CD4-positive, alpha-beta memory T cell (primary cell): Measurements from ENCODE around the gene FLT4. TPM values are rescaled to one million over a fixed set of nuclear protein-coding genes. Genes with fewer than 3 reads are reported as not detected.

Experiments
- CTCF ChIA-PET: fragments of 350-600 bp; sonication (Branson Sonifier 250); formaldehyde crosslinking; loops from one replicate; lab custom pipeline; 2021; ENCODE audit warnings: inconsistent platforms; ENCODE audit not compliant: partially characterized antibody; lab: Charles Lee
- POLR2A ChIA-PET: fragments of 350-600 bp; sonication (Branson Sonifier 250); formaldehyde crosslinking; loops from one replicate; lab custom pipeline; 2021; ENCODE audit not compliant: partially characterized antibody; lab: Charles Lee
- DNase-seq, 5 donors: peaks; one replicate each; pipeline versions ENCODE4 v3.0.0 to v3.0.0-alpha.2; 2020 to 2022; ENCODE audit warnings: mixed read lengths in 1 of 5
- H3K27ac ChIP-seq: one replicate; pipeline ENCODE4 v1.7.0; 2013; ENCODE audit warnings: low read depth, low read length
- H3K27me3 ChIP-seq: 2 replicates; pipeline ENCODE4 v1.7.0; 2013; ENCODE audit warnings: mild to moderate bottlenecking, low read length, moderate library complexity; ENCODE audit not compliant: insufficient read depth
- H3K36me3 ChIP-seq: 2 replicates; pipeline ENCODE4 v1.7.0; 2013; ENCODE audit warnings: mild to moderate bottlenecking, low read length, moderate library complexity; ENCODE audit not compliant: insufficient read depth
- H3K4me1 ChIP-seq: 2 replicates; pipeline ENCODE4 v1.7.0; 2013; ENCODE audit warnings: mild to moderate bottlenecking, low read length, moderate library complexity; ENCODE audit not compliant: insufficient read depth
- H3K4me3 ChIP-seq, 2 donors: one replicate each; pipeline ENCODE4 v1.7.0; 2013; ENCODE audit warnings: low read length in 2 of 2, mild to moderate bottlenecking in 1 of 2
- H3K9me3 ChIP-seq, 2 donors: one replicate each; pipeline ENCODE4 v1.7.0; 2013; ENCODE audit warnings: low read length in 2 of 2, control low read depth in 1 of 2; ENCODE audit not compliant: control insufficient read depth in 1 of 2
- H3K27ac Mint-ChIP-seq, 7 donors: one replicate each; pipeline ENCODE4 v1.8.0; 2020 to 2021; ENCODE audit warnings: mixed read lengths in 7 of 7, mild to moderate bottlenecking in 6 of 7, inconsistent platforms in 3 of 7, moderate library complexity in 3 of 7
- H3K27me3 Mint-ChIP-seq, 2 donors: one replicate each; pipeline ENCODE4 v1.8.0; 2020 to 2021; ENCODE audit warnings: mixed read lengths in 2 of 2
- H3K36me3 Mint-ChIP-seq, 2 donors: one replicate each; pipeline ENCODE4 v1.8.0; 2020 to 2021; ENCODE audit warnings: mixed read lengths in 2 of 2, inconsistent platforms in 1 of 2, mild to moderate bottlenecking in 1 of 2
- H3K4me1 Mint-ChIP-seq, 4 donors: one replicate each; pipeline ENCODE4 v1.8.0; 2020 to 2021; ENCODE audit warnings: mixed read lengths in 4 of 4, mild to moderate bottlenecking in 1 of 4
- H3K4me3 Mint-ChIP-seq, 8 donors: one replicate each; pipeline ENCODE4 v1.8.0; 2020 to 2021; ENCODE audit warnings: mixed read lengths in 8 of 8, mild to moderate bottlenecking in 7 of 8, moderate library complexity in 6 of 8, inconsistent platforms in 3 of 8
- H3K9me3 Mint-ChIP-seq, 8 donors: one replicate each; pipeline ENCODE4 v1.8.0; 2020 to 2021; ENCODE audit warnings: mixed read lengths in 8 of 8, mild to moderate bottlenecking in 5 of 8, inconsistent platforms in 3 of 8, moderate library complexity in 1 of 8
- intact Hi-C: fragments of 100-400 bp; cut with micrococcal nuclease; formaldehyde crosslinking; loops from one replicate; pipeline ENCODE4 v1.15.1; 2023
- polyA plus RNA-seq, 2 donors: library from polyadenylated mRNA; unstranded; fragments of 300-500 nt; fragmentation: Illumina TruSeq; gene quantifications; one replicate each; pipeline ENCODE4 v1.2.3, GENCODE V29; 2021
- total RNA-seq, 2 experiments: library from RNA; stranded (reverse); gene quantifications; one replicate each; pipeline ENCODE4 v1.2.3, GENCODE V29; 2021

FLT4 gene
- total RNA-seq (10 to 100 TPM in 1 of 2 experiments, 1 to 10 TPM in 1; 6.9 to 10.3 TPM), polyA plus RNA-seq (1 to 10 TPM in 1 of 2 donors, not detected in 1; 1.2 TPM)

DNA sequence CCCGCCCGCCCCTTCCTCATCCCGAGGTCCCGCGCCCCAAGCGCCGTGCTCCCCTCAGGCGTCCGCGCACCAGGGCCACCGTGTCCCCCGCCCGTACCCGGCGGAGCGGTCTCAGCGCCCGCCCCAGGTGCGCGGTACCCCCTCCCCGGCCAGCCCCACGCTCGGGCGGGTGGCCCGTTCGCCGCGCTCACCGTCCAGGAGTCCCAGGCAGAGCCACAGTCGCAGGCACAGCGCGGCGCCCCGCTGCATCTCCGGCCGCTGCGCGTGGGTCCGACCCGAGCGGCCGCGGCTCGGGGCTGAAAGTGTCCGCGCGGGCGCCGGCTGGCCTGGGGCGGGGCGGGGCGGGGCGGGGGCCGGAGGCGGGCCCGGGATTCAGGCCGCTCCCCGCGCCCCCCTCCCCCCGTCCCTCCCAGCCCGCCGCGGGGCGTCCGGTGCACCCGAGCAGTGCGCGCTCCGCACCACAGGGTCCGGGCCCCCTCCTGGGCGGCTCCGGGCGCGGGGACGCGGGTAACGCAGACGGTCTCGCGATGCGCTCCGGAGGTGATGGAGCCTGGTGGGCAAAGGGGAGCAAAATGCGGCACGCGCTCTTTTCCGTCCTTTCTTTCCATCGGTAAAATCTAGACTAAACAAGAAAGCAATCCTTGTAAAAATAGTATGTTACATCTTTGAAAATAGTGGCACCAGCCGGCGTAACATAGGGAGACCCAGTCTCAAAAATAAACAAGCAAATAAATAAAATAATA, at the start of gene FLT4:
Gene FLT4 (minus strand): TSS at position 304 of the 743 bp plus-strand sequence. CDS start 55 bp downstream, at position 249.
- peaks cover 0 to 2% (median 0%) of the 10 kb centered on the region in 8 donors for H3K9me3 Mint-ChIP-seq
- peak within 1 kb of the TSS in 5 of 7 donors; percentile 19 to 67 (median 55) for H3K27ac Mint-ChIP-seq

DNA sequence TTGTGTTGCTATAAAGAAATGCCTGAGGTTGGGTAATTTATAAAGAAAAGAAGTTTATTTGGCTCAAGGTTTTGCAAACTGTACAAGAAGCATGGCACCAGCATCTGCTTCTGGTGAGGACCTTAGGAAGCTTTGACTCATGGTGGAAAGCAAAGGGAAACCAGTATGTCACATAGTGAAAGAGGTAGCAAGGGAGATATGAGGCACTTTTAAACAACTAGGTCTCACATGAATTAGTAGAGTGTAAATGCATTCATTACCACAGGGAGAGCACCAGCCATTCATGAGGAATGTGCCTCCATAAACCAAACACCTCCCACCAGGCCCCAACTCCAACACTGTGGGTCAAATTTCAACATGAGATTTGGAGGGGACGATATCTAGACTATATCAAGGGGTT, 49.6 kb upstream of the FLT4 start:
- CTCF ChIA-PET: no interaction called here
- Mint-ChIP-seq H3K4me3 (no peak overlapping the region), H3K27ac (no peak overlapping the region), H3K27me3 (peaks cover 7 to 8% of the 10 kb centered on the region in 2 donors), H3K4me1 (no peaks in the 10 kb centered on the region), H3K9me3 (peaks cover 3 to 25% (median 16%) of the 10 kb centered on the region in 8 donors), H3K36me3 (peaks cover 0 to 6% of the 10 kb centered on the region in 2 donors)
- H3K36me3 ChIP-seq: no peaks in the 10 kb centered on the region
- H3K4me1 ChIP-seq: no peaks in the 10 kb centered on the region
- no peaks in the 10 kb centered on the region for H3K27me3 ChIP-seq
- no peak overlapping the region for H3K27ac ChIP-seq
- H3K9me3 ChIP-seq: no peaks in the 10 kb centered on the region
- intact Hi-C loops: no loop called here
- POLR2A ChIA-PET: no interaction called here
- H3K4me3 ChIP-seq: no peak overlapping the region
- DNase-seq: no peak

More for the DNA sequence above, at the start of gene FLT4:
- no peaks in the 10 kb centered on the region for H3K9me3 ChIP-seq
- peaks cover 4 to 18% (median 13%) of the 10 kb centered on the region in 4 donors for H3K4me1 Mint-ChIP-seq
- no peak within 1 kb of the TSS for H3K27ac ChIP-seq
- H3K4me1 ChIP-seq: no peaks in the 10 kb centered on the region
- H3K36me3 ChIP-seq: no peaks in the 10 kb centered on the region
- peak within 1 kb of the TSS in 1 of 2 donors; percentile 35 for H3K4me3 ChIP-seq
- peaks cover 0 to 4% of the 10 kb centered on the region in 2 donors for H3K36me3 Mint-ChIP-seq
- H3K27me3 ChIP-seq: peaks cover 12% of the 10 kb centered on the region
- ChIA-PET CTCF (interaction anchor here (2.4 kb wide), 1 partner anchor 69 kb away, joined by 7 read pairs; no protein-coding TSS in a partner anchor), POLR2A (no interaction called here)
- peak within 1 kb of the TSS; percentile 80 to 94 (median 87) for H3K4me3 Mint-ChIP-seq
- intact Hi-C loops: no loop called here
- peaks cover 32 to 34% of the 10 kb centered on the region in 2 donors for H3K27me3 Mint-ChIP-seq
- DNase-seq: no peak

DNA sequence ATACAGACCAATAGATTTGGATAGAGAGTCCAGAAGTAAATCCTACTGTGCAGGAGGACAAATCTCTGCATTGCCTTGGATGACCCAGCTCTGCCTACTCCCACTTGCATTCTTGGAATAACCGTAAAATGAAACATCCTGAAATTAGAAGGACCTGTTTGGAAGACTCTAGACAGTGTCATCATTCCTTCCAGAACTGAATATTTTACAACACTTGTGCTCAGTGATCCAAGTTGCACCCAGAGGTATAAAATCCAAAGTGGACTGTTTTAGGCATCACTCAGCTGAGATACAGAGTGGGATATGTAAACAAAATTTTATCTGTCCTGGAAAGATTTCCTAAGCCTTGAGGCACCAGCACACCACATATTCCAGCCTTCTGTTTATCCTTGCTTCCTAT, 46.7 kb upstream of the FLT4 start:
- peaks cover 3% of the 10 kb centered on the region for H3K4me1 ChIP-seq
- CTCF ChIA-PET: no interaction called here

DNA sequence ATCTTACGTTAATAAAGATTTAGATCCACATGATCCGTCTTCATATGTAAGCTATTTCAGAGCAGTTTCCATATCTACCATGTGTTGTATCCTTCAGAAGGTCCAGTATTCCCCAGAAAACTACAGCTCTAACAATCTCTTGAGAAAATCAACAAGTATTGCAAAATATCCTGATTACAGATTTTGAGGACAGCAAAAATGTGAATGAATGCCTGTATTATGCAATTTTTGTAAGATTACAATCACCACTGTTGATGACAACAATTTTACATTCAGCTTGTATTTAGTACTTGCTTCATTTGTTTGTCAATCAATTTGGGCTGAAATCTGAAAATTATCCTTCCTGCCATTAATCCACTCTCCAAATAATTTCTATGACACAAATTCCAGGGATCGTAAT, 43.0 kb upstream of the FLT4 start:
- no peak overlapping the region for H3K27ac Mint-ChIP-seq
- intact Hi-C loops: no loop called here
- POLR2A ChIA-PET: no interaction called here
- H3K36me3 Mint-ChIP-seq: no peaks in the 10 kb centered on the region
- H3K4me3 Mint-ChIP-seq: no peak overlapping the region
- Histone ChIP-seq H3K4me3 (no peak overlapping the region), H3K4me1 (peaks cover 38% of the 10 kb centered on the region), H3K36me3 (no peaks in the 10 kb centered on the region), H3K9me3 (no peaks in the 10 kb centered on the region), H3K27ac (no peak overlapping the region), H3K27me3 (no peaks in the 10 kb centered on the region)
- peaks cover 0 to 6% (median under 1%) of the 10 kb centered on the region in 8 donors for H3K9me3 Mint-ChIP-seq
- CTCF ChIA-PET: interaction anchor here (5.2 kb wide), 1 partner anchor 26 kb away, joined by 24 read pairs; no protein-coding TSS in a partner anchor
- peaks cover 8 to 13% of the 10 kb centered on the region in 2 donors for H3K27me3 Mint-ChIP-seq
- DNase-seq: no peak
- H3K4me1 Mint-ChIP-seq: peaks cover 27 to 39% (median 32%) of the 10 kb centered on the region in 4 donors

More for the DNA sequence above, 46.7 kb upstream of the FLT4 start:
- Histone ChIP-seq H3K36me3 (no peaks in the 10 kb centered on the region), H3K9me3 (no peaks in the 10 kb centered on the region), H3K27ac (no peak overlapping the region), H3K4me3 (no peak overlapping the region), H3K27me3 (no peaks in the 10 kb centered on the region)
- no peak for DNase-seq
- intact Hi-C loops: no loop called here
- POLR2A ChIA-PET: no interaction called here
- Mint-ChIP-seq H3K36me3 (peaks cover 0 to 6% of the 10 kb centered on the region in 2 donors), H3K27me3 (peaks cover 9 to 17% of the 10 kb centered on the region in 2 donors), H3K4me1 (peaks cover 4 to 11% (median 8%) of the 10 kb centered on the region in 4 donors), H3K9me3 (peaks cover 3 to 21% (median 11%) of the 10 kb centered on the region in 8 donors), H3K4me3 (no peak overlapping the region), H3K27ac (no peak overlapping the region)

DNA sequence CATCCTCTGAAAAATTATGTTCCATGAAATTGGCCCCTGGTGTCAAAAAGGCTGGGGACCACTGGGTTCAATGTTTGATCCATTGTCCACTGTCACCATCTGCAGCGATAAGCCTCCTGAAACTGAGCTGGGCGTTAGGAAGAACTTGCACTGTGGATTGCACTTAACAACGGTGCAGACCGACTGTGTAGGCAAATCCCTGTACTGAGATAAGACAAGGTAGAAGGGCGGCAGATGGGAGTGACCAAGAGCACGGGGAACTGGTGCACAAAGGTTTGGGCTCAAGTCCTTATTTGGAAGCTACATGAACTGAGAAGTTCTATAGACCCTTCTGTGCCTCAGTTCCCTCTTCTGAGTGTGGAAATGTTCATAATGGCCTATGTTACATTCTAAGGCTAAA, 41.6 kb upstream of the FLT4 start:
- CTCF ChIA-PET: interaction anchor here (0.6 to 5.2 kb wide), 3 partner anchors 13 to 28 kb away, joined by 3 to 24 read pairs (median 3); no protein-coding TSS in a partner anchor
- Histone ChIP-seq H3K27me3 (no peaks in the 10 kb centered on the region), H3K4me3 (no peak overlapping the region), H3K9me3 (no peaks in the 10 kb centered on the region), H3K4me1 (peaks cover 38% of the 10 kb centered on the region), H3K36me3 (no peaks in the 10 kb centered on the region), H3K27ac (no peak overlapping the region)
- no peak overlapping the region for H3K4me3 Mint-ChIP-seq
- intact Hi-C loops: no loop called here
- DNase-seq: no peak
- peak overlapping the region in 2 of 7 donors; percentile 14 to 19 for H3K27ac Mint-ChIP-seq
- POLR2A ChIA-PET: no interaction called here
- peaks cover 27 to 39% (median 32%) of the 10 kb centered on the region in 4 donors for H3K4me1 Mint-ChIP-seq
- peaks cover 6 to 12% of the 10 kb centered on the region in 2 donors for H3K27me3 Mint-ChIP-seq
- H3K36me3 Mint-ChIP-seq: no peaks in the 10 kb centered on the region
- H3K9me3 Mint-ChIP-seq: peaks cover 0 to 3% (median 0%) of the 10 kb centered on the region in 8 donors

DNA sequence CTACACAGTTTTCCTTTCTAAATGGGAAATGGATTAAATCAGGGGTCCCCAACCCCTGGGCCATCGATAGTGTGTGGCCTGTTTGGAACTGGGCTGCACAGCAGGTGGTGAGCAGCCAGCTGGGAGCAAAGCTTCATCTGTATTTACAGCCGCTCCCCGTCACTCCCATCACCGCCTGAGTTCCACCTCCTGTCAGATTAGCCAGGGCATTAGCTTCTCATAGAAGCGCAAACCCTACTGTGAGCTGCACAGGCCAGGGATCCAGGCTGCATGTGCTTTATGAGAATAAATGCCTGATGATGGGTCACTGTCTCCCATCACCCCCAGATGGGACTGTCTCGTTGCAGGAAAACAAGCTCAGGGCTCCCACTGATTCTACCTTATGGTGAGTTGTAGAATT, 41.2 kb upstream of the FLT4 start:
- no peak overlapping the region for H3K27ac ChIP-seq
- peaks cover 6 to 12% of the 10 kb centered on the region in 2 donors for H3K27me3 Mint-ChIP-seq
- no peaks in the 10 kb centered on the region for H3K36me3 Mint-ChIP-seq
- H3K4me1 ChIP-seq: peaks cover 38% of the 10 kb centered on the region
- H3K4me3 Mint-ChIP-seq: no peak overlapping the region
- no peaks in the 10 kb centered on the region for H3K36me3 ChIP-seq
- intact Hi-C loops: no loop called here
- peaks cover 0 to 3% (median 0%) of the 10 kb centered on the region in 8 donors for H3K9me3 Mint-ChIP-seq
- DNase-seq: no peak
- no peak overlapping the region for H3K4me3 ChIP-seq
- ChIA-PET CTCF (interaction anchor here (1.1 to 5.2 kb wide), 2 partner anchors 22 to 28 kb away, joined by 3 to 24 read pairs; no protein-coding TSS in a partner anchor), POLR2A (no interaction called here)
- H3K27me3 ChIP-seq: no peaks in the 10 kb centered on the region
- H3K27ac Mint-ChIP-seq: peak overlapping the region in 2 of 7 donors; percentile 24 to 71
- no peaks in the 10 kb centered on the region for H3K9me3 ChIP-seq
- peaks cover 27 to 39% (median 32%) of the 10 kb centered on the region in 4 donors for H3K4me1 Mint-ChIP-seq

DNA sequence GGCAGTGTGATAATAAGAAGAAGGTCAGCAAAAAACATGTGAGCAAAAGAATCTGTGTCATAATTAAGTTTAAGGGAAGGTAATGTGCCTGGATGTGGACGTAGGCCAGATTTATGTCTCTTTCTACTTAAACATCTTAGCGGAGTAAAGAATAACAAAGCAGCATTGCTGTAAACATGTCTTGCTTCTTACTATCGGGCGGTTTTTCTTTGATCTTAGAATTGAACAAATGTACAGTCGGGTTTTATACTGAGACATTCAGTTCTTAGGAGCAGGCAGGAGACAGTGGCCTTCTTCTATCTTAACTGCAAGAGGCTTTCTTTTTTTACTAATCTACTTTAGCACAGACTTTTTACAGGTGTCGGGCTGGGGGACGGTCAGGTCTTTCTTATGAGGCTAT, 40.4 kb upstream of the FLT4 start:
- no peak for DNase-seq
- POLR2A ChIA-PET: no interaction called here
- H3K36me3 Mint-ChIP-seq: no peaks in the 10 kb centered on the region
- H3K27me3 Mint-ChIP-seq: peaks cover 6 to 12% of the 10 kb centered on the region in 2 donors
- H3K27ac ChIP-seq: no peak overlapping the region
- H3K27me3 ChIP-seq: no peaks in the 10 kb centered on the region
- peak overlapping the region; percentile 62 to 78 (median 71) for H3K4me3 Mint-ChIP-seq
- CTCF ChIA-PET: no interaction called here
- peaks cover 42% of the 10 kb centered on the region for H3K4me1 ChIP-seq
- no peaks in the 10 kb centered on the region for H3K36me3 ChIP-seq
- peaks cover 29 to 43% (median 35%) of the 10 kb centered on the region in 4 donors for H3K4me1 Mint-ChIP-seq
- peaks cover 0 to 3% (median 0%) of the 10 kb centered on the region in 8 donors for H3K9me3 Mint-ChIP-seq
- H3K27ac Mint-ChIP-seq: peak overlapping the region; percentile 24 to 83 (median 66)
- intact Hi-C loops: no loop called here
- no peaks in the 10 kb centered on the region for H3K9me3 ChIP-seq
- H3K4me3 ChIP-seq: peak overlapping the region in 1 of 2 donors; percentile 42
